Measurements from ENCODE around the gene CDKL1. TPM values are rescaled to one million over a fixed set of nuclear protein-coding genes. Genes with fewer than 3 reads are reported as not detected.

The CDKL1 gene
- total RNA-seq, 4 donors from 2014 or later: 15.3 to 36.8 (median 28.2) TPM

DNA sequence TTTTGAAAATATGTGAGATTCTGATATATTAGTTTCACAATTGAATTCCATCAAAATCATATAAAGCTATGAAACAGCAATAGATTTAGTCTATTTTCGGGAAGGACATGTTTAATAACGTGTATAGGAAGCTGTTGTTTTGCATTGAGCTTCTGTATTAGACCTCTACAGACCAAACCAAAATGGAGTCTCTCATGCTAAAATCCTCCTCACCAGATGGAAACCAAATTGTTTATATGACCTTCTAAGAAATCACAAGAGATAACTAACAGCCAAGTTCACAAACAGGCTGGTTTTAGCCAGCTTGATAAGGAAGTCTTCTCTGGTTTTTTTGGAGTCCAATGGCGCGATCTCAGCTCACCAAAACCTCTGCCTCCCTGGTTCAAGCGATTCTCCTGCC is 108.5 kb downstream of the CDKL1 start:
- Histone ChIP-seq H3K9me3 (no peaks in the 10 kb centered on the region), H3K4me1 (no peaks in the 10 kb centered on the region), H3K36me3 (no peaks in the 10 kb centered on the region), H3K4me3 (no peak overlapping the region), H3K27ac (no peak overlapping the region), H3K27me3 (no peaks in the 10 kb centered on the region)
- in situ Hi-C loops (cut with MboI; ENCODE audit: low pct_ligation_motif_present in 1 of 4, low pct_unique_long_range_greater_than_20kb in 1 of 4, low sequenced_read_pairs in 3 of 4) (no loop called here), intact Hi-C loops (cut with DNase I; ENCODE audit: low total_unique reads) (no loop called here)
- no peak for DNase-seq
- WGBS, 2 donors (ENCODE audit: low coverage in 1 of 2): 97 to 98% methylated on average over 4 to 5 of the region's 5 CpGs
- no peak for TF ChIP-seq POLR2A (IDR thresholded peaks at IDR 0.05)
- TF ChIP-seq POLR2AphosphoS5 (IDR thresholded peaks at IDR 0.05): no peak
- TF ChIP-seq, protein P1, sequence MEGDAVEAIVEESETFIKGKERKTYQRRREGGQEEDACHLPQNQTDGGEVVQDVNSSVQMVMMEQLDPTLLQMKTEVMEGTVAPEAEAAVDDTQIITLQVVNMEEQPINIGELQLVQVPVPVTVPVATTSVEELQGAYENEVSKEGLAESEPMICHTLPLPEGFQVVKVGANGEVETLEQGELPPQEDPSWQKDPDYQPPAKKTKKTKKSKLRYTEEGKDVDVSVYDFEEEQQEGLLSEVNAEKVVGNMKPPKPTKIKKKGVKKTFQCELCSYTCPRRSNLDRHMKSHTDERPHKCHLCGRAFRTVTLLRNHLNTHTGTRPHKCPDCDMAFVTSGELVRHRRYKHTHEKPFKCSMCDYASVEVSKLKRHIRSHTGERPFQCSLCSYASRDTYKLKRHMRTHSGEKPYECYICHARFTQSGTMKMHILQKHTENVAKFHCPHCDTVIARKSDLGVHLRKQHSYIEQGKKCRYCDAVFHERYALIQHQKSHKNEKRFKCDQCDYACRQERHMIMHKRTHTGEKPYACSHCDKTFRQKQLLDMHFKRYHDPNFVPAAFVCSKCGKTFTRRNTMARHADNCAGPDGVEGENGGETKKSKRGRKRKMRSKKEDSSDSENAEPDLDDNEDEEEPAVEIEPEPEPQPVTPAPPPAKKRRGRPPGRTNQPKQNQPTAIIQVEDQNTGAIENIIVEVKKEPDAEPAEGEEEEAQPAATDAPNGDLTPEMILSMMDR (IDR thresholded peaks at IDR 0.05): no peak
- no peak for TF ChIP-seq EP300 (IDR thresholded peaks at IDR 0.05; ENCODE audit: low read depth)

GRCh38 chr14:50285861-50286260 is 110.8 kb downstream of the CDKL1 start:
- Histone ChIP-seq H3K27ac (no peak overlapping the region), H3K4me1 (no peaks in the 10 kb centered on the region), H3K4me3 (no peak overlapping the region), H3K36me3 (no peaks in the 10 kb centered on the region), H3K9me3 (no peaks in the 10 kb centered on the region), H3K27me3 (no peaks in the 10 kb centered on the region)
- in situ Hi-C loops (cut with MboI; ENCODE audit: low pct_ligation_motif_present in 1 of 4, low pct_unique_long_range_greater_than_20kb in 1 of 4, low sequenced_read_pairs in 3 of 4) (no loop called here), intact Hi-C loops (cut with DNase I; ENCODE audit: low total_unique reads) (no loop called here)
- DNase-seq: no peak
- no peak for TF ChIP-seq POLR2AphosphoS5 (IDR thresholded peaks at IDR 0.05)
- no peak for TF ChIP-seq EP300 (IDR thresholded peaks at IDR 0.05; ENCODE audit: low read depth)
- TF ChIP-seq, protein P1 (IDR thresholded peaks at IDR 0.05): no peak
- no peak for TF ChIP-seq POLR2A (IDR thresholded peaks at IDR 0.05)

Small RNA genes within 50 kb of the gene (small RNA-seq; reads per million reads assigned to genes)
- 0 to 0.42 (median 0) reads per million in 4 donors for gene MIR4504

Other genes with a start within 250 kb of the CDKL1 start
- gene SOS2, start 165.3 kb downstream of the CDKL1 start, total RNA-seq: 10 to 100 TPM; 45.9 to 82.8 (median 62.1) TPM
- 10 to 100 TPM in 1 of 4 donors, 1 to 10 TPM in 2, under 1 TPM in 1; 0.80 to 73.3 (median 8.3) TPM for gene L2HGDH, start 84.7 kb downstream of the CDKL1 start, total RNA-seq
- gene DMAC2L, start 84.6 kb downstream of the CDKL1 start, total RNA-seq: 10 to 100 TPM in 2 of 4 donors, 1 to 10 TPM in 2; 3.0 to 18.9 (median 9.2) TPM
- 100 to 1,000 TPM in 3 of 4 donors, 10 to 100 TPM in 1; 40.8 to 173 (median 105) TPM for gene MAP4K5, start 135.7 kb upstream of the CDKL1 start, total RNA-seq
- 10 to 100 TPM in 2 of 4 donors, 1 to 10 TPM in 1, not detected in 1; 1.1 to 14.1 (median 11.4) TPM for gene ATL1, start 163.3 kb upstream of the CDKL1 start, total RNA-seq